Gastrocnemius medialis (tissue), 4 donors: ENCODE results near the gene ROR2.

Source experiments
- CTCF ChIP-seq, 5 experiments: fragments of 450-650 bp in 3 of 5; fragments of 200-600 bp in 2 of 5; sonication (generic) in 2 of 5; IDR thresholded peaks in 4 of 5; conservative IDR thresholded peaks in 1 of 5; 1 replicate in 4 of 5; 2 replicates in 1 of 5; pipeline ENCODE4 v1.5.1; 2016 to 2019; ENCODE audit warnings: antibody characterized with exemption in 5 of 5, mild to moderate bottlenecking in 3 of 5, moderate library complexity in 3 of 5
- POLR2A ChIP-seq, 2 donors: fragments of 450-650 bp; IDR thresholded peaks; one replicate each; pipeline ENCODE4 v1.6.1; 2017; ENCODE audit warnings: antibody characterized with exemption in 2 of 2, mild to moderate bottlenecking in 2 of 2, moderate library complexity in 2 of 2

GRCh38 chr9:91937727-91938126, 12.3 kb downstream of the ROR2 start:
- TF ChIP-seq CTCF (IDR thresholded peaks at IDR 0.05 in 4 of 5, conservative IDR thresholded peaks at IDR 0.05 in 1 of 5) (no peak), POLR2A (IDR thresholded peaks at IDR 0.05) (no peak)
